ENCODE measurements around the gene C10orf105.

The C10orf105 gene

GRCh38 chr10:71737001-71737833, 17.6 kb upstream of the C10orf105 start:
- DNase-seq (ENCODE audit: low read depth): no peak

- DNase-seq (ENCODE audit: low read depth): no peak
Observed at GRCh38 chr10:71736570-71736952, 17.0 kb upstream of the C10orf105 start.

DNA sequence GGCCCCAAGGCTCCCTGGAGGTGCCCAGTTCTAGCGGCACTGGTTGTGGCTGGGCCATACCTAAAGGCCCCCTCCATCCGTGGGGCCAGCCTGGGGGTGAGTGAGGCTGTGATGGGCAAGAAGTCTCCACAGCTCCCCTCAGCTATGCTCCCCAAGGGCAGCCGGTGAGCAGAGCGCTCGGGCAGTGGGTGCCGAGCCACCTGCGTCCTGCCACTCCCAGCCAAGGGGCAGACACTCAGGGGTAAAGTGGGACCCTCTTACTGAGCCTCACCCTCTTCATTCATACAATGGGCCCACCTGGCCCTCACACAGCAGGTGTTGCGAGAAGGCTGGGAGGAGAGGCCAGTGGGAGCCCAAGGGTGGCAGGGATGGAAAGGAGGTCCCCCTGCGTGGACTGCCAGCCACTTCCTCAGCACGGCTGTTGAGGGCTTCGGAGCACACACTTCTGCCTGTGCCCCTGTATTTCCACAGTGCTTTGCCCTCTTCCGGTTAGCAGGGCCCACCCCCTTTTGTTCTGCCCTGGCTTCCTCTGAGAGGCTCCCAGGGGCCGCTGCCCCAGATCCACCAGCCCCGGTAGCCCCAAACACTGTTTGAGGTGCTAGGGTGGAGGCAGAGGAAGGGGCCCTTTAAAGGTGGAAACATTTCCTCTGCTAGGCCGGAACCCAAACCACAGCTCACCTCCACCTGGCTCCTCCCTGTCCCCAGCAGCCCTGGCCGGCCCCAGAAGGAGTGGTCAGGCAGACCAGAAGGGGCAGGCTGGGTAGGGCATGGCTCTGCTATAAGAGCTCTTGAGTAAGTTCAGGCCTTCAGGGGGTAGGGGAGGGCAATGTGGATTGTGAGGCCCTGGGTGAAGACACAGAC, 16.4 kb upstream of the C10orf105 start:
- DNase-seq (ENCODE audit: low read depth): no peak

- no peak for DNase-seq (ENCODE audit: low read depth)
Observed at GRCh38 chr10:71734797-71735196, 15.2 kb upstream of the C10orf105 start.

GRCh38 chr10:71731791-71732190, 12.2 kb upstream of the C10orf105 start:
- DNase-seq (ENCODE audit: low read depth): no peak

GRCh38 chr10:71729161-71729636, 9.6 kb upstream of the C10orf105 start:
- no peak for DNase-seq (ENCODE audit: low read depth)

DNA sequence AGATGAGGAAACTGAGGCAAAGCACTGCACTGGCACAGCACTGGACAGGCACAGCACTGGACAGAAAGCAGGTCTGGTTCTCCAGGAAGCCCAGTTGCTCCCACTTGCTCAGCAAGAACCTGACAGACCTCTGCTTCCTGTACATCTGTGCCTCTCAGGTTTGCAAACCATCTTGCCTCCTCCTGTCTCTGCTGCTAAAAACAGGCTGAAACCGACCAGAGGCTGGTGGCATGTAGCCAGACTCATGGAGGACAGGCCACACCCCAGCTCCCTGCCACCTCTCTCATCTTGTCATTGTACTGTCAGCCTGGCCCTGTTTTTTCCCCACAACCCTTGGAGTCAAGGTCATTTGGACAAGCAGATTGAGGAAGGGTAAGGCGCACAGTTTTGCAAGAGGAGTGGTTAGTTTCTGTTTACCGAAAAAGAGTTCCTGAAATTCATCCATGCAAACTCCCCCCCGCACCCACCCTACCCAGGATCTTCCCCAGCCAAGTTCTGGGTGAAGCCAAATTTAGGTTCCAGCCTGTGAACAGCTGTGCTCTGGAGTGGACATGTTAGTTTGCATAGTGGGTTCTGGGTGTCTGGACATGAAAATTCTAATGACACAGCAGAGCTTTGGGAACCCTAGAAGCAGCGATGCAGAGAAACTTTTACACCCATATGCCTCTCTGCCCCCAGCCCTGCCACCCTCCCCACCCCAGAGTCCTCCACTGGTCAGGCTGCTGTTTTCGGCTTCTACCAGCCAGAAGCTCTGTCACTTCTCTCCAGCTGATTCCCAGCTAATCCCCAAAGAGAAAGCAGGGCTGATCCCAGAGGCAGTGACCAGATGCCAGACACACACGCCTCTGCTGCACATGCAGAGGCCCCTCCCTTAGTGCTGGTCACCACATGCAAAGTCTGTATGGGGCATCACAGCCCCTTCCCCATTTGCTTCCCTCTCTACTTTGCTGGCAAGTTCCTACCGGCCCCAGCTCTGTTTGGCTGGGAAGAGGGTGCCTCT, 8.5 kb upstream of the C10orf105 start:
- no peak for DNase-seq (ENCODE audit: low read depth)

DNA sequence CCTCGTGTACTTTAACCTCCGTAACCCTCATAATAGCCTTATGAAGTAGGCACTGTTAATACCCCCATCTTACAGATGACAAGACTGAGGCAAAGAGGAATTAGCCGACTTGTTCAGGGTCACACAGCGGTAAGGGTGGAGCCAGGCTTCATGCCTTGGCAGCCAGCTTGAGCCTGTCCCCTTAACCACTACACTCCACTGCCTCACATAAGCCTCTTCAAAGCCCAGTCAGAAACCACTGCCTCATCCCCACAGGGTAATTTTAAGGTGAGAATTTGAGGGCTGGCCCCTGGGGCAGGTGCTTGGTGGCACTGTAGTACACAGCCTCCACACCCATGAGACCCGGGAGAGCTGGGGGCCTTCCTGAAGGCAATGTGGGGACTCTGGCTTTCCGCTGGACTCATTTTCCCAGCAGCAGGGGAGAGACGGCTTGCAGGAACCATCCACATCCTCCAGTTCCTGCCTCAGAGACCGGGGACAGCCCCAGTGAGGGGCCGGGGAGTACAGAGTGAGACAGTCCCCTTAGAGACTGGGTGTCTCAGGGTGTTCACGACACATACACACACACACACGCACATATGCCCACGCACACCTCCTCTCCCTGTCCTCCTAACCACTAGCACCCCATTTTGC, 7.6 kb upstream of the C10orf105 start:
- no peak for DNase-seq (ENCODE audit: low read depth)

DNA sequence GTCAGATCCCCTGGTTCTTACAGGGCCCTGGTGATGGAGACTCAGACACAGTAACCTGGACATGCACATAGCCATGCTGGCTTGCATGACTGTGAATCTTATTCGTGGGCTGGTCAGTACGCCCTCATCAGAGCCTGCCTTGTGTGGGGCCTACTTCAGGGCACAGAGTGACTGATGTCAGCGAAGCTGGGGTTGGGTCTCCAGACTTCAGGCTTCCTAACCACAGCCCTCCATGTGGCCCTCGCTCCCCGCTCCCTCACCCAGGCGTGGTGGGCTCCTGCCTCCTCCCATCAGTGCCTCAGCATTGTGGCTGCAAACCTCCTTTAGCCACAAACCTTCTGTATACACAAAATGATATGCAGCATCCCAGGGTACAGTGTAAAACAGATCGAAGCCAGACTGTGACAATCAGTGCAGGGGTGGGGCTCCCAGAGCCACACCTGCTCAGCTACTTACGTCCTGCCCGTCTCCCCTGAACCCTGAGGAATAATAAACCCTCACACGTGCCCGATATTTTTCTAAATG, 7.1 kb upstream of the C10orf105 start:
- DNase-seq (ENCODE audit: low read depth): no peak

DNA sequence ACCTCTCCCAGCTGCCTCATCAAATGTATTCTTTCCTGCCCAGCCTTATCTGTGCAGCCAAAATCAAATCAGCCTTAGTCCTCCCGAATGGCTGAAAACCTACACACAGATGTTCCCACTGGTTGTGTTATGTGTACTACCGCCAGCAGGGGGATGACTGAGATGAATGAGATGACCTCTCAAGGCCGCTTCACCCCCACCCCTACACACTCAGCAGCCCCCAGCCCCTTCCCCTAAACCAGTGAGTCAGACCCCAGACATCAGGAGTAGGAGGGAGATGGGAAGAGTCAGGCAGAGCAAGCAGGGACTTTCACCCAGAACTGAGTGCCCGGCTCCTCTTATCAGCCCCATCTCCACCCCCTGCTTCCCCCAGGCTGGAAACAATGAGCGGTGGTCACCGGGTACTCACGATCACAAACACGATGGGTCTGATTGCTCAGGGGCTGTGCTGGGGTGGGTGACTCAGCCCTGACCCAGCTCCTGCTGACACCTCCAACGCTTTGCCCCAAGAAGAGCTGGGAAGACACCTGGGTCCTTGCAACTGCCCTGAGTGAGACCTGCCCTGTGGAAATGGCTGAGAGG, 6.5 kb upstream of the C10orf105 start:
- no peak for DNase-seq (ENCODE audit: low read depth)

DNA sequence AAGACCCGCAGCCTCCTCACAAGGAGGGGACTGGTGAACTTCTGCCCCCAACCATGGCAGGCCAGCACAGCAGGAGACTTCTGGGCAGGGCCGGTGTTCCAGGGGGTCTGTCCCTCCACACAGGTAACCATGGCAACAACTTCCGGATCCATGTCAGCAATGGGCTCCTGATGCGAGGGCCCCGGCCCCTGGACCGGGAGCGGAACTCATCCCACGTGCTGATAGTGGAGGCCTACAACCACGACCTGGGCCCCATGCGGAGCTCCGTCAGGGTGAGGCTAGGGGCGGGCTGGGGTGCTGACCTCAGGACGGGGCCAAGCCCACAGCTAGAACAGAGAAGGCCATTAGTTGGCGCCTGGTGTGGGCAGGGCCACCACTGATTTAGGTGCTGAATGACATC, 5.7 kb upstream of the C10orf105 start:
- no peak for DNase-seq (ENCODE audit: low read depth)

DNA sequence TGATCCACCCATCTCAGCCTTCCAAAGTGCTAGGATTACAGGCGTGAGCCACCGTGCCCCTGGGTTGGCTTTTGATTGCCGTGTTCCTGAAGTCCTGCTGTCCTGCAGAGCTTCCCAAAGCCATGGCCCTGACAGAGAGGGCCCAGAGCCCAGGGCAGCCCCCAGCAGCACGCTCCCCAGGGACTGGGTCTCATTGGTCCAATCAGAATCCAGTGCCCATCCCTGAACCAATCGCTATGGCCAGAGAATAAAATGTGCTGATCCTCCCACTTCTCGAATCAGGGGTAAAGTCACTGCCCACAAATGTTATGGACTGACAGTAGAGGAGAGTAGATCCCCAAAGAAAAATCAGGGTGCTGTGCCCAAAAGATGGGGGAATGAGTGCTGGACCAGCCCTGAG, 5.0 kb upstream of the C10orf105 start:
- DNase-seq (ENCODE audit: low read depth): no peak

DNA sequence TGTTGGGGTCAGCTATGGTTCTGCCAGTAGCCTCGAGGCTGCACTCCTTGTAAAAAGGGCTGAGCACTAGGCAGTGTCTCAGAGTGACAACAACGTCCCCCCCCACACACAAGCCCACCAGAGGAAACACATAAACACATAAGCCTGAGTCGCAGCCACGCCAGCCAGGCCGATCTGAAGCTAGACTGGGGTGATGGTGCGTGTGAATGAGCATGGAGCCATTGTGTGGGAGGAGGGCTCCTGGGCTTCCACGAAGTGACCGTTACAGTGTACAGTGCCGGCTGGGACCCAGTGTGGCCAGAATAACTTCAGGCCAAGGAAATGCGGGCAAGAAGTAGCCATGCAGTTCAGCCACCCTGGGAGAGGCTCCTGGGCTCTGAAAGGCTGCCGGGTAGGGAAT, 3.7 kb upstream of the C10orf105 start:
- DNase-seq (ENCODE audit: low read depth): no peak

DNA sequence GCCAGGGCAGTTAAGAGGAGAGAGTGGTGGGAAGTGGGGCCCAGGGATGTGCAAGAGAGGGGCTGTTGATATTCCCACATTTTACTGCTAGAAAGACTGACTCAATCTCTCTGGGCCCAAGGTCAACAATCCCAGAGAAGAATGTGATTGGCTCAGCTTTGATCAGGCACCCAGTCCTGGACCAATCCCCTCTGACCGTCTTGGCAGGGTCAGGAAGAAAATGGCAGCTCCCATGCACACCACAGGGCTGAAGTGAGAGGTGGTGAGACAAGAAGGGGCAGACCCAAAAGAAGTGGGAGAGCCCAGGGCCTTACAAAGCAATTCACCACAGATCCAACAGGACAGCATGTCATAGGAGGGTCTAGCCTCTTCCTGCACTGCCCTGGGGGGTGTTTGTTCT, 3.3 kb upstream of the C10orf105 start:
- DNase-seq (ENCODE audit: low read depth): no peak

DNA sequence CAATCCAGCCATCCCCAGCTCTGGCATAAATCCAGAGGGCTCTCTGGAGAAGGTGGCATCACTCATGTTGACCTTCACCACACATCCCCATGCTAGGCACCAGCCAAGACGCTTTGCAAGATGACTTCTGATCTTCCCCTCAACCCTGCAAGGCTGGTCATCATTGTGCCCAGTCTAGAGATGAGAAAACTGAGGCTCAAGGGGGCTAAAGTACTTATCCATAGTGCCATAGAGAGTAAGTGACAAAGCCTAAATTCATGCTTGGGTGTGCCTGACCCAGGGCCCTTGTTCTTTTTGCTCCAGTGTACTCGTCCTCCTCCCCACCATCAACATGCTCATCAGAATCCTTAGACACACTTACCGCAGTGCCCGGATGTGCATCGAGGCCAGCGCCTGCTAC, 1.7 kb upstream of the C10orf105 start:
- DNase-seq (ENCODE audit: low read depth): no peak

DNA sequence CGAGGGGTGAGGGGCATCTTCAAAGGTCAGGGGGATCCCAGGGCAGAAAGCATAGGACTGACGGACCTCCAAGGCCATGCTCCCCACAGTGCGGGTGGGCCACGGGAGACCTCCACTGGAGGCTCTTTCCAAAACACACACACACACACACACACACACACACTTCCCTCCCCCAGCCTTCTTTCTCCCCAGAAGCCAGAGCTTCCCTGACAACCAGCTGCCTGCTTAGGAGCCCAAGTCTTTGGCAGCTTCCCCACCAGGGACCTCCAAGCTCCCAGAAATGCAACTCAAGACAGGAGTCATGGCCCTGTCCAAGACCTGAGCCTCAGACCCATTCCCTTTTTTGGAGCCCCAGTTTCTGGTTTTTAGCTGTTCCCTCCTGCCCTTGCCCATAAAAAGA, 710 bp upstream of the C10orf105 start:
- no peak for DNase-seq (ENCODE audit: low read depth)

DNA sequence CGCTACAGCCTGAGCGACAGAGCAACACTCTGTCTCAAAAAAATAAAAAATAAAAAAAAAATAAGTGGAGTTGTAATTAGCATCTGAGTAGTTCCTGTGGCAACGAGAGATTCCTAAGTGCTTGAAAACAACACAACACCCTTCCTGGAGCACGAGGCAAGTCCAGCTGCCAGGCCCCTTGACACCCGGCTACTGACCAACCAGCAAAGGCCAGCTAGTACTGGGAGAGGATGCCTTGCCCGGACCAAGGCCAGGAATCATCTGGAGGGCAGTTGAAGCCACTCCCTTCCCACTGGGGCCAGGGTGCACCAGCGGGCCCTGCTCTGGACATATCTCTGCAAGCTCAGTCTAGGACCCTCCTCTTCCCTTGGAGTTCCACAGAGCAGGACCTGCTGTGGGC, 536 bp downstream of the C10orf105 start:
- DNase-seq (ENCODE audit: low read depth): peak; percentile 53

DNA sequence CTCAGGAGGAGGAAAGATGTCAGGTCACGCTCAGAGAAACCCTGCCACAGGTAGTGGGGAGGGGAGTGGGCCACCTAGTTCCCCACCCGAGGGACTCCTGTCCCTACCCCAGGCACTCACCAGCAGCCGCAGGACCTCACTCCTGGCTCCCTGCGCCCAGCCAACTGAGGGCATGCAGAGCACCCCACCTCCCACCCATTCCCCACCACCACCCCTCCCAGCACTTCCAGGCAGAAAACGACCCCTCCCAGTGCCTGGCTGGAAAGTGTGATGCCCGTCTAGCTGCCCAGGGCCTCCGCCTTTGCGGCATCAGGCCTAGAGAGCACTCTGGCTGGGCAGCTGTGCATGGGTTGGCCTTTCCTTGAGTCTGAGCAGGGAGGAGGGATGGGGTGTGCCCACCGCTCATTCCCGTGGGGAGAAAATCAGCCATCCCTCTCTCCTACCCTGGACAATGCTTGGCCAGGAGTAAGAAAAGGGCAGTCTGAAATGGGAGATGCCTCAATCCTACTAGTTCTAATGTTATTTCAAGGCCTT, 1.3 kb downstream of the C10orf105 start:
- no peak for DNase-seq (ENCODE audit: low read depth)

- DNase-seq (ENCODE audit: low read depth): no peak
Observed at GRCh38 chr10:71717551-71717951, 2.0 kb downstream of the C10orf105 start.

DNA sequence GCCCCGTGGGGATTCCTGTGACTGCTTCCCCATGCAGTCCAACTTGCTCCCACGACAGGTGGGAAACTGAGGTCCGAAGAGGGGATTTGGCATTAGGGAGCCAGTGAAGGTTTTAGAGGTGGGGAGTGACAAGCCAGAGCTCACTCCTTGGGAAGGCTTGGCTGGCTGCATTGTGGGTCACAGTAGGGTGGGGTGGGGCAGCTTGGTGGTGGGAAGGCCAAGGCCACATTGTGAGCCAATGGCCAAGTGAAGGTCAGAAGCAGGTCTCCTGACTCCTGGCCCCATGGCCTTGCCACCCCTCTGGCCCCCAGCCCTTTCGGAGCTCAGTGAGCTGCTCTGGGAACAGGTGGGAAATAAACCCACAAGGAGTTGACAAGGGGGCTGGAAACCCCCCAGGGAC, 2.5 kb downstream of the C10orf105 start:
- DNase-seq (ENCODE audit: low read depth): no peak

GRCh38 chr10:71716426-71716825, 3.2 kb downstream of the C10orf105 start:
- no peak for DNase-seq (ENCODE audit: low read depth)

All from GM04504 (cell line).